ENCODE results near the gene PROKR1. TPM values are rescaled to one million over a fixed set of nuclear protein-coding genes. Genes with fewer than 3 reads are reported as not detected.

Gene PROKR1
- total and polyA plus RNA-seq, 2 donors (not counting 1 experiment from before 2014, with no cell fraction given), result not detected

DNA sequence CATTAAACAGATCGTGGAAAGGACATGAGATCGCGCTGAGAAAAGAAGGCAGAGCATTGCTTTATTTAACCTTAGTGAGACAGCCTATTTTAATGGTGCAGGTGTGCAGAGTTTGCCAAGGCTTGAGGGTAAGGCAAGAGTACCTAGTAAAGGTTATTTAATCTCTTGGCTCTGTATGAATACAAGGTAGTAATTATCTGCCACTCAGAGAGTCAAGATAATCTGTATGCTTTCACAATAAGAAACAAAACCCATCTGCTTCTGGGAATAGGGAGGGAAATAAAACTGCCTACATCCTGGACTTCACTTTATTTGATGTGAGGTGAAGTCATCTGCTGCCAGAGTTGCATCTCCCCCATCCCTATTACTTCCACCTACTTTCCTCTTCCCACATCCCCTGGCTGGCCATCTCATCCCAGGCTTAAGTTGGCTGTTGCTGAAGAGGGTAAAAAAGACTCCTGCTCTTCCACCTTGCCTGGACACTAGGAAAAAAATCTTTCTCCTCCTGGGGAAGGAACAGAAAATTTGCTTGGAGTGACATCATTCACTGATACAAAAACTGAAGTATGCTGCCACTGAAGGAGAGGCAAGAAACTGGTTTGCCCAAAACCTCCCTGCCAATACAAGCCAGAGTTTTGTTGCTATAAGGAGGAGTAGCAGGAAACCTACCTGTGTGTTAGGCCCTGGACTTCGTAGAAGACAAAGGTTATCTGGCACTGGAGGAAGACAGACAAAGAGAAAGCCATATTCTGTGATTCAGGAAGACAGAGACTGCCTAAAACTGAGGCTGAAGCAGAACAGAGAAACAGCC lies 55.4 kb downstream of the PROKR1 start:
- Histone ChIP-seq H3K9ac (ENCODE audit: insufficient read depth, low read length) (no peak overlapping the region), H3K36me3 (ENCODE audit: control insufficient read depth, insufficient read depth, low read length) (no peaks in the 10 kb centered on the region), H3K4me1 (ENCODE audit: control insufficient read depth, extremely low read depth, insufficient read depth, low read length) (no peaks in the 10 kb centered on the region), H3K27me3 (ENCODE audit: control insufficient read depth, insufficient read depth, low read length) (peaks cover 3% of the 10 kb centered on the region), H4K20me1 (ENCODE audit: control insufficient read depth, extremely low read depth, insufficient read depth, low read length) (no peaks in the 10 kb centered on the region), H3K4me3 (replicated peaks in 1 of 4; ENCODE audit: control extremely low read depth in 1 of 4, insufficient read depth in 1 of 4, low read depth in 3 of 4, low read length in 4 of 4) (no peak overlapping the region), H2AFZ (ENCODE audit: low read length) (no peak overlapping the region), H3K79me2 (ENCODE audit: control insufficient read depth, insufficient read depth, low read length) (no peaks in the 10 kb centered on the region), H3K4me2 (ENCODE audit: extremely low read depth, insufficient read depth, low read length) (no peak overlapping the region), H3K27ac (ENCODE audit: insufficient read depth, low read length) (no peak overlapping the region), H3K9me3 (ENCODE audit: control insufficient read depth, insufficient read depth, low read depth, low read length) (no peaks in the 10 kb centered on the region)
- DNase-seq (ENCODE audit: low read depth in 2 of 2), result no peak
- TF ChIP-seq, protein P1, sequence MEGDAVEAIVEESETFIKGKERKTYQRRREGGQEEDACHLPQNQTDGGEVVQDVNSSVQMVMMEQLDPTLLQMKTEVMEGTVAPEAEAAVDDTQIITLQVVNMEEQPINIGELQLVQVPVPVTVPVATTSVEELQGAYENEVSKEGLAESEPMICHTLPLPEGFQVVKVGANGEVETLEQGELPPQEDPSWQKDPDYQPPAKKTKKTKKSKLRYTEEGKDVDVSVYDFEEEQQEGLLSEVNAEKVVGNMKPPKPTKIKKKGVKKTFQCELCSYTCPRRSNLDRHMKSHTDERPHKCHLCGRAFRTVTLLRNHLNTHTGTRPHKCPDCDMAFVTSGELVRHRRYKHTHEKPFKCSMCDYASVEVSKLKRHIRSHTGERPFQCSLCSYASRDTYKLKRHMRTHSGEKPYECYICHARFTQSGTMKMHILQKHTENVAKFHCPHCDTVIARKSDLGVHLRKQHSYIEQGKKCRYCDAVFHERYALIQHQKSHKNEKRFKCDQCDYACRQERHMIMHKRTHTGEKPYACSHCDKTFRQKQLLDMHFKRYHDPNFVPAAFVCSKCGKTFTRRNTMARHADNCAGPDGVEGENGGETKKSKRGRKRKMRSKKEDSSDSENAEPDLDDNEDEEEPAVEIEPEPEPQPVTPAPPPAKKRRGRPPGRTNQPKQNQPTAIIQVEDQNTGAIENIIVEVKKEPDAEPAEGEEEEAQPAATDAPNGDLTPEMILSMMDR (conservative IDR thresholded peaks at IDR 0.05 in 1 of 2, IDR thresholded peaks at IDR 0.05 in 1 of 2; ENCODE audit: low read depth in 1 of 2, low read length in 2 of 2), result no peak
- TF ChIP-seq EZH2 (IDR thresholded peaks at IDR 0.05; ENCODE audit: low read length, missing control alignments), result no peak

DNA sequence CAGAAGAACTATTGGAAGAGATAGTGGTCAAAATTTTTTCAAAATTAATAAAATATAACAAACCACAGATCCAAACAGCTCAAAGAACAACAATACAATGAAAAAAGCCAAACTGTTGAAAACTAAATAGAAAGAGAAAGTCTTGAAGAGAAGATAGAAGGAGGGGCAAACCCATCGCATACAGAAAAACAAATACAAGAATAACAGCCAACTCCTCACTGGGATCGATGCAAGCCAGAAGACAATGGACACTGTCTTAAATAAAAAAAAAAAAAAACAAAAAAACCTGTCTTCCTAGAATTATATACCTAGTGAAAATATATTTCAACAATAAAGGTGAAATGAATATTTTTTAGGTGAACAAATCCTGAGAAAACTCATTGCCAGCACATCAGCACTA lies 57.2 kb downstream of the PROKR1 start:
- TF ChIP-seq, protein P1 (conservative IDR thresholded peaks at IDR 0.05 in 1 of 2, IDR thresholded peaks at IDR 0.05 in 1 of 2; ENCODE audit: low read depth in 1 of 2, low read length in 2 of 2), result no peak
- no peak for TF ChIP-seq EZH2 (IDR thresholded peaks at IDR 0.05; ENCODE audit: low read length, missing control alignments)
- H3K4me1 ChIP-seq (ENCODE audit: control insufficient read depth, extremely low read depth, insufficient read depth, low read length), result no peaks in the 10 kb centered on the region
- H3K4me2 ChIP-seq (ENCODE audit: extremely low read depth, insufficient read depth, low read length), result no peak overlapping the region
- H3K4me3 ChIP-seq (replicated peaks in 1 of 4; ENCODE audit: control extremely low read depth in 1 of 4, insufficient read depth in 1 of 4, low read depth in 3 of 4, low read length in 4 of 4), result no peak overlapping the region
- no peaks in the 10 kb centered on the region for H4K20me1 ChIP-seq (ENCODE audit: control insufficient read depth, extremely low read depth, insufficient read depth, low read length)
- H3K9ac ChIP-seq (ENCODE audit: insufficient read depth, low read length), result no peak overlapping the region
- H3K27me3 ChIP-seq (ENCODE audit: control insufficient read depth, insufficient read depth, low read length), result peaks cover 3% of the 10 kb centered on the region
- H2AFZ ChIP-seq (ENCODE audit: low read length), result no peak overlapping the region
- no peaks in the 10 kb centered on the region for H3K9me3 ChIP-seq (ENCODE audit: control insufficient read depth, insufficient read depth, low read depth, low read length)
- H3K79me2 ChIP-seq (ENCODE audit: control insufficient read depth, insufficient read depth, low read length), result no peaks in the 10 kb centered on the region
- no peak overlapping the region for H3K27ac ChIP-seq (ENCODE audit: insufficient read depth, low read length)
- DNase-seq (ENCODE audit: low read depth in 2 of 2), result no peak
- no peaks in the 10 kb centered on the region for H3K36me3 ChIP-seq (ENCODE audit: control insufficient read depth, insufficient read depth, low read length)

DNA sequence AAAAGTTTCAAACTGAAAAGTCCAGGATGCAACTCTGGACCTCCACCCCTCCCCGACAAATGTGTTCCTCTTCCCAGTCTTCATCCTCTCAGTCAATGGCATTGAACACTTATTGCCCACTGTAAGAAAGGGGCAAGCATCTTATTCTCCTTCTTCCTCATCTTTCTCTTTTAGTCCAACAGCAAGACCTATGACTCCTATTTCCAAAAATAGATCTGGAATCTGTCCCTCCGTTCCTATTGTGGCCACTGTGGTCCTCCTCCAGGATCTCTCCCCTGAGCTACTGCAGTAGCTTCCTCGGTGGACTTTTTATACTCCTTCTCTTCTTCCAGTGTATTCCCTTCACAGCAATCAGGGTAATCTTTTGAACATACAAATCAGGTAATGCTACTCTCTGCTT lies 63.3 kb downstream of the PROKR1 start:
- Histone ChIP-seq H3K4me1 (ENCODE audit: control insufficient read depth, extremely low read depth, insufficient read depth, low read length) (no peaks in the 10 kb centered on the region), H3K9ac (ENCODE audit: insufficient read depth, low read length) (no peak overlapping the region)

More for the DNA sequence above, 63.3 kb downstream of the PROKR1 start:
- Histone ChIP-seq H2AFZ (ENCODE audit: low read length) (no peak overlapping the region), H3K79me2 (ENCODE audit: control insufficient read depth, insufficient read depth, low read length) (no peaks in the 10 kb centered on the region), H3K9me3 (ENCODE audit: control insufficient read depth, insufficient read depth, low read depth, low read length) (no peaks in the 10 kb centered on the region), H3K36me3 (ENCODE audit: control insufficient read depth, insufficient read depth, low read length) (no peaks in the 10 kb centered on the region), H3K27ac (ENCODE audit: insufficient read depth, low read length) (no peak overlapping the region), H3K27me3 (ENCODE audit: control insufficient read depth, insufficient read depth, low read length) (peaks cover 4% of the 10 kb centered on the region), H4K20me1 (ENCODE audit: control insufficient read depth, extremely low read depth, insufficient read depth, low read length) (no peaks in the 10 kb centered on the region), H3K4me3 (replicated peaks in 1 of 4; ENCODE audit: control extremely low read depth in 1 of 4, insufficient read depth in 1 of 4, low read depth in 3 of 4, low read length in 4 of 4) (no peak overlapping the region), H3K4me2 (ENCODE audit: extremely low read depth, insufficient read depth, low read length) (no peak overlapping the region)
- DNase-seq (ENCODE audit: low read depth in 2 of 2), result no peak
- no peak for TF ChIP-seq EZH2 (IDR thresholded peaks at IDR 0.05; ENCODE audit: low read length, missing control alignments)
- TF ChIP-seq, protein P1 (conservative IDR thresholded peaks at IDR 0.05 in 1 of 2, IDR thresholded peaks at IDR 0.05 in 1 of 2; ENCODE audit: low read depth in 1 of 2, low read length in 2 of 2), result no peak

Other genes starting within 250 kb of the PROKR1 start
- gene FBXO48, start 176.3 kb upstream of the PROKR1 start, total RNA-seq, result 0.26 and 0.33 TPM in 2 replicates
- gene FBXO48, start 176.3 kb upstream of the PROKR1 start, polyA plus RNA-seq, result 0.65 and 0.77 TPM in 2 replicates
- 9.4 and 10.8 TPM in 2 replicates for gene APLF, start 176.0 kb upstream of the PROKR1 start, total RNA-seq
- gene APLF, start 176.0 kb upstream of the PROKR1 start, polyA plus RNA-seq, result 1.4 and 1.6 TPM in 2 replicates
- gene ARHGAP25, start 91.2 kb downstream of the PROKR1 start, total RNA-seq, result 3.1 and 5.8 TPM in 2 replicates
- gene ARHGAP25, start 91.2 kb downstream of the PROKR1 start, polyA plus RNA-seq, result 2.7 and 4.1 TPM in 2 replicates
- not detected in 2 replicates for gene BMP10, start 227.8 kb downstream of the PROKR1 start, total RNA-seq
- gene BMP10, start 227.8 kb downstream of the PROKR1 start, polyA plus RNA-seq, result not detected in 2 replicates

Measured in fibroblast of lung (primary cell).